GM10248 (cell line): Measurements from ENCODE around the gene SSH3.
A peak's percentile ranks its signal among the peaks of the same experiment; 100 is the strongest.

Experiments
- CTCF ChIA-PET: fragments of 300-600 bp; sonication (Branson Sonifier 250); formaldehyde crosslinking; extraction: SDS; loops from one replicate; lab custom pipeline; 2021; ENCODE audit warnings: antibody characterized with exemption; lab: Yijun Ruan, JAX
- POLR2A ChIA-PET: fragments of 350-650 bp; sonication (Branson Sonifier 250); formaldehyde crosslinking; extraction: SDS; loops from one replicate; lab custom pipeline; 2020; ENCODE audit warnings: antibody characterized with exemption; lab: Yijun Ruan, JAX
- DNase-seq: peaks from one replicate; pipeline ENCODE4 v3.0.0; 2012; ENCODE audit errors: extremely low spot score
- CTCF ChIP-seq: IDR thresholded peaks from 2 replicates; pipeline ENCODE4 v1.5.1; 2012; ENCODE audit warnings: mild to moderate bottlenecking, low read depth; ENCODE audit errors: extremely low read depth, missing control alignments, control extremely low read depth

SSH3 gene

GRCh38 chr11:67356387-67356863, 53.1 kb downstream of the SSH3 start:
- POLR2A ChIA-PET: interaction anchor here (0.8 kb wide), 1 partner anchor 26 kb away, joined by 4 read pairs; no protein-coding TSS in a partner anchor
- TF ChIP-seq CTCF: no peak
- CTCF ChIA-PET: interaction anchor here (0.8 to 37.4 kb wide), 17 partner anchors 17 to 303 kb away, joined by 3 to 1573 read pairs (median 3); partner anchors contain the start of genes CDK2AP2, CLCF1, KDM2A and NUDT8
- no peak for DNase-seq

GRCh38 chr11:67356864-67357561, 53.7 kb downstream of the SSH3 start:
- POLR2A ChIA-PET: no interaction called here
- peak; percentile 81 for DNase-seq
- peak; percentile 91 for TF ChIP-seq CTCF
- CTCF ChIA-PET: interaction anchor here (0.6 to 37.4 kb wide), 18 partner anchors 17 to 303 kb away, joined by 3 to 1573 read pairs (median 3); partner anchors contain the start of genes CLCF1, KDM2A, NUDT8 and PPP1CA

GRCh38 chr11:67357831-67358670, 54.7 kb downstream of the SSH3 start:
- ChIA-PET POLR2A (no interaction called here), CTCF (interaction anchor here (1.3 to 37.4 kb wide), 5 partner anchors 18 to 284 kb away, joined by 3 to 1573 read pairs (median 127); partner anchors contain the start of genes CLCF1, PPP1CA, RAD9A and TBC1D10C)
- peak; percentile 2 for DNase-seq
- TF ChIP-seq CTCF: no peak
